WI38 (cell line): ENCODE results near the gene QRFP.
A peak's percentile ranks its signal among the peaks of the same experiment; 100 is the strongest.
"Not testable (repeated sequence)": the region's sequence is repeated elsewhere in the genome, so short reads cannot be mapped to it uniquely, and the experiment has no call there.

Experiments used
- H3K4me3 ChIP-seq: 2 replicates; pipeline ENCODE4 v1.5.1; 2011; ENCODE audit warnings: low read depth, mild to moderate bottlenecking, control low read depth, low read length
- CTCF ChIP-seq: IDR thresholded peaks from 2 replicates; pipeline ENCODE4 v1.5.1; 2012; ENCODE audit warnings: low read depth, mild to moderate bottlenecking, control low read depth, low read length

QRFP gene

DNA sequence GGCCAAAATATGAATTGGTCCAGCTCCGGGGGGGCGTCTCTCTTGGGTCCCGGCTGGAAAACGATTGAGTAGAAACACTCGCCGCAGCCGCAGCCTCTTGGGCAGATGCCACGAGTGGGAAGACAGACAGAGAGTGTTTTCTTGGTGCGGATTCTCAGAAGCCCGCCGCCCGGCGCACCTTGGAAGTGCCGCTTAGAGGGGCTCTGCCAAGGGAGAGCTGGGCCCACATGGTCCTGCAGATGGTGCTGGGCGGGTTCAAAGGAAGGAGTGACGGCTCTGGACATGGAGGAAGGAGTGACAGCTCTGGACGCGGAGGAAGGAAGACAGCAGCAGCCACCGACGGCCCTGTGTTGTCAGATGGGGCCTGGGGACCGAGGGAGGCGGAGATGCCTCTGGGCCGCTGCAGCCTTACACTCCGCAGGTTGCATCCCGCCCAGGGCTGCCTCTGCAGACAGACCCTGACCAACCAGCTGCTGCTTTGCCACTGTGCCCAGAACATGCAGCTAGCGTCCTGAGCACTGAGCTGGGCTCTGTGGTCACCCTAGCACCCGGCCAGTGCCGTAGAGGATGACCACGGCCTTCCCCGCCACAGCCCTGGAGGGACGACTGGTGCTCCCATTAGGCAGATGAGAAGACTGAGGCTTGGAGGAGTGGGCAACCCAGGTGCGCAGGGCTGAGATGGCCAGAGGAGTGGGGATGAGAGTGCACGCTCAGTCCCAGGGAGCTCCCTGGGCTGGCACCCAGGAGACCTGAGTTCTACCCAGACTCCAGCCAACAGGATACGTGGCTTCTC is 20.8 kb upstream of the QRFP start:
- TF ChIP-seq CTCF: no peak
- no peak overlapping the region for H3K4me3 ChIP-seq

DNA sequence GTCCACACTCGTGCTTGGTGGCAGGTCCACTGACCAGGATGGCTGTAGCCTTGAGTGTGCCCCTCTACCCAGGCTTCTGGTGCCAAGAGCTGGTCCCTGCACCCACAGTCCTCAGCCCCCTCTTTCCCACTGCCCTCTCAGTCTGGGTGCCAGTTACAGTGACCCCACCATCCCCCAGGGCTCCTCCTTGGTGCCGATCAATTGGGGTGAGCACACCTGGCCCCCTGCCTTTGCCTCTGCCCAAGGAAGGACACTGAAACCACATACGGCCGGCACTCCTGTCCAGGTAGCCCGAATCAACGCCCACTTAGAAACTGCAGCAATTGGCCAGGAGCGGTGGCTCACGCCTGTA is 18.5 kb upstream of the QRFP start:
- no peak for TF ChIP-seq CTCF
- no peak overlapping the region for H3K4me3 ChIP-seq

- no peak overlapping the region for H3K4me3 ChIP-seq
- TF ChIP-seq CTCF: no peak
Measured at GRCh38 chr9:130914417-130915095, 17.9 kb upstream of the QRFP start.

DNA sequence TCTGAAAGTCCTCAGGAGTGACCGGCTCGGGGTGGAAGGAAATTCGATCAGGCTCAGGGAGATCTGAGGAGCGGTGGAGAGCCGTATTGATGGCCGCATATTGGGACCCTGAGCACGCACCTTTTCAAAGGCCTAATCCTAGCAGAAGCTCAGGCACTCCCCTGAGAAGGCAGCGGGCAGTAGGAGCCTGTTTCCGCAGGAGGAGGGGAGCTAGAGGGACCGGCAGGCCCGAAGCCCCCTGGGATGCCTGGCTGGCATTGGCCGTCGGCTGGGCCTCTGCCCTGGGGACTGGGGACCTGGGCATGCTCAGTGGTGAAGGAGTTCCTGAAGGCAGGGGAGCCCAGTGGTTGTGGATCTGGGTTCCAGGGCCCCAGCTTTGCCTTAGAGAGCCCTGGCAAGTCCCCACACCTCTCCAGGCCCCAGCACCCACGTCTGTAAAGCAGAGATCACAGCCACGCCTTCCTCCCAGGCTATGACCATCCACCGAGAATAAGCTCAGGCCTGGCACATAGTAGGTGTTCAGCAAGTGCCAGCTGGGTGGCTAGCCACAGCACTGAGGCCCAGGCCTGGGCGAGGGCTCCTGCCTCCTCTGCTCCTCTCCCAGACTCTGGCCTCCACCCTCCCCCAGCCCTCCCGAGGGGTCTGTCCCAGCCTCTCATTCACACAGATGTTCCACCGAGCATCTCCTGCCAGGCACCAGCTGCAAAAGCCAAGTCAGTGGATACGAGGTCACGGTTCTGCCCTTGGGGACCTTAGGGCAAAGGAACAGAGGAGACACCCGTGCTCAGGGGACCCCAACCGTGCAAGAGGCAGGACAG is 17.2 kb upstream of the QRFP start:
- TF ChIP-seq CTCF: no peak
- H3K4me3 ChIP-seq: no peak overlapping the region

GRCh38 chr9:130912932-130913598 is 16.5 kb upstream of the QRFP start:
- no peak for TF ChIP-seq CTCF
- H3K4me3 ChIP-seq: peak overlapping the region; percentile 18; the same call in 1 of the 2 replicates

- no peak for TF ChIP-seq CTCF
- H3K4me3 ChIP-seq: no peak overlapping the region
Measured at GRCh38 chr9:130911254-130912049, 14.8 kb upstream of the QRFP start.

DNA sequence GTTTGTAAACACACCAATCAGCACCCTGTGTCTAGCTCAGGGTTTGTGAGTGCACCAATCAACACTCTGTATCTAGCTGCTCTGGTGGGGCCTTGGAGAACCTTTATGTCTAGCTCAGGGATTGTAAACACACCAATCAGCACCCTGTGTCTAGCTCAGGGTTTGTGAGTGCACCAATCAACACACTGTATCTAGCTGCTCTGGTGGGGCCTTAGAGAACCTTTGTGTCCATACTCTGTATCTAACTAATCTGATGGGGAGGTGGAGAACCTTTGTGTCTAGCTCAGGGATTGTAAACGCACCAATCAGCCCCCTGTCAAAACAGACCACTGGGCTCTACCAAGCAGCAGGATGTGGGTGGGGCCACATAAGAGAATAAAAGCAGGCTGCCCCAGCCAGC is 14.1 kb upstream of the QRFP start:
- H3K4me3 ChIP-seq: not testable (repeated sequence)

DNA sequence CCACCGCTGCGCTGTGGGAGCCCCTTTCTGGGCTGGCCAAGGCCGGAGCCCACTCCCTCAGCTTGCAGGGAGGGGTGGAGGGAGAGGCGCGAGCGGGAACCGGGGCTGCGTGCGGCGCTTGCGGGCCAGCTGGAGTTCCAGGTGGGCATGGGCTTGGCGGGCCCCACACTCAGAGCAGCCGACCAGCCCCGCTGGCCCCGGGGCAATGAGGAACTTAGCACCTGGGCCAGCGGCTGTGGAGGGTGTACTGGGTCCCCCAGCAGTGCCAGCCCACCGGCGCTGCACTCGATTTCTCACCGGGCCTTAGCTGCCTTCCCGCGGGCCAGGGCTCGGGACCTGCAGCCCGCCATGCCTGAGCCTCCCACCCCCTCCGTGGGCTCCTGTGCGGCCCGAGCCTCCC is 13.4 kb upstream of the QRFP start:
- H3K4me3 ChIP-seq: not testable (repeated sequence)
